ENCODE results near the gene MMP23B. TPM values are rescaled to one million over a fixed set of nuclear protein-coding genes. Genes with fewer than 3 reads are reported as not detected.

Gene MMP23B
- total and polyA plus RNA-seq, 2 of the 8 experiments (the other 6 are each of a cell fraction or from before 2014, with no cell fraction given), result 9.2 to 14.6 TPM

GRCh38 chr1:1664941-1665814 is 33.2 kb downstream of the MMP23B start:
- H4K91ac ChIP-seq (replicated peaks; ENCODE audit: insufficient read length, low read length), result no peak overlapping the region
- 95% methylated on average over 26 of the region's 27 CpGs; no CpG with 5 or more reads in 1 of the 2 experiments for WGBS, 2 experiments (ENCODE audit: extremely low coverage in 1 of 2, insufficient coverage in 1 of 2, insufficient read length in 1 of 2, insufficient replicate concordance in 2 of 2, low coverage in 1 of 2, low lambda C conversion rate in 2 of 2, missing lambda C conversion rate in 1 of 2)
- H4K8ac ChIP-seq (ENCODE audit: extremely low read depth, insufficient read depth, low read length), result no peak overlapping the region
- no peak overlapping the region for H3K4ac ChIP-seq (replicated peaks; ENCODE audit: insufficient read length, low read depth, low read length)
- no peak overlapping the region for H2BK12ac ChIP-seq (ENCODE audit: low read depth, low read length)
- no peak overlapping the region for H4K5ac ChIP-seq (ENCODE audit: insufficient read length, low read depth, low read length)
- H2BK120ac ChIP-seq (replicated peaks; ENCODE audit: low read depth, low read length), result no peak overlapping the region
- H3K27ac ChIP-seq (ENCODE audit: low read depth, low read length), result no peak overlapping the region
- peaks cover 0 to 22% (median 13%) of the 10 kb centered on the region in 4 experiments; a peak in 5 of 8 replicates for H3K36me3 ChIP-seq (ENCODE audit: control insufficient read depth in 2 of 4, insufficient read depth in 4 of 4, low read length in 3 of 4)
- TF ChIP-seq POLR2A (IDR thresholded peaks at IDR 0.05; ENCODE audit: control extremely low read depth in 1 of 2, low read depth in 2 of 2, low read length in 2 of 2) (peak in 1 of 2 experiments; percentile 18; a peak in 1 of 3 replicates), CEBPB (IDR thresholded peaks at IDR 0.05; ENCODE audit: low read depth, low read length) (no peak)
- FAIRE-seq (no peak), DNase-seq (ENCODE audit: low read depth in 1 of 2, low spot score in 2 of 2) (no peak)
- no peak overlapping the region for H2AFZ ChIP-seq (ENCODE audit: low read length)
- H2BK15ac ChIP-seq (ENCODE audit: low read length), result no peak overlapping the region
- H3K4me2 ChIP-seq (ENCODE audit: insufficient read depth in 1 of 2, low read depth in 2 of 2, low read length in 2 of 2), result no peak overlapping the region
- no peaks in the 10 kb centered on the region for H3K23me2 ChIP-seq (ENCODE audit: low read depth, low read length)
- ChIA-PET POLR2A (ENCODE audit: partially characterized antibody) (interaction anchor here (0.9 to 1.6 kb wide), 5 partner anchors 9 to 19 kb away, joined by 3 to 5 read pairs (median 4); no protein-coding TSS in a partner anchor), CTCF (ENCODE audit: partially characterized antibody) (interaction anchor here (0.5 to 2.2 kb wide), 13 partner anchors 11 to 401 kb away, joined by 3 to 10 read pairs (median 3); no protein-coding TSS in a partner anchor)
- no peaks in the 10 kb centered on the region for H3K9me3 ChIP-seq (ENCODE audit: insufficient read depth in 2 of 2, low read depth in 1 of 2, low read length in 1 of 2)
- H3K4me1 ChIP-seq (replicated peaks in 1 of 4; ENCODE audit: control insufficient read depth in 3 of 4, insufficient read depth in 4 of 4, low read length in 3 of 4), result no peaks in the 10 kb centered on the region
- no peak overlapping the region for H3K9ac ChIP-seq (replicated peaks in 1 of 4; ENCODE audit: extremely low read depth in 1 of 4, low read depth in 3 of 4, low read length in 3 of 4)
- H2BK20ac ChIP-seq (ENCODE audit: low read length), result no peak overlapping the region
- no peak overlapping the region for H3K18ac ChIP-seq (ENCODE audit: extremely low read depth, low read length)
- no peaks in the 10 kb centered on the region for H3K79me1 ChIP-seq (ENCODE audit: low read depth, low read length)
- peaks cover 0 to 5% of the 10 kb centered on the region in 2 experiments for H4K20me1 ChIP-seq (replicated peaks in 1 of 2; ENCODE audit: control insufficient read depth in 1 of 2, insufficient read depth in 2 of 2, low read length in 2 of 2)
- no peak overlapping the region for H3K56ac ChIP-seq (replicated peaks; ENCODE audit: insufficient read length, low read depth, low read length)
- H3K4me3 ChIP-seq (ENCODE audit: extremely low read depth in 1 of 4, insufficient read depth in 2 of 4, low read depth in 3 of 4, low read length in 4 of 4), result no peak overlapping the region
- no peak overlapping the region for H3K23ac ChIP-seq (ENCODE audit: insufficient read length)
- no peaks in the 10 kb centered on the region for H3K79me2 ChIP-seq (ENCODE audit: control insufficient read depth in 1 of 2, insufficient read depth in 2 of 2, low read length in 2 of 2)
- H2BK5ac ChIP-seq (ENCODE audit: low read depth, low read length), result no peak overlapping the region
- no peaks in the 10 kb centered on the region for H3K27me3 ChIP-seq (replicated peaks in 1 of 4; ENCODE audit: control insufficient read depth in 3 of 4, extremely low read depth in 1 of 4, insufficient read depth in 3 of 4, low read length in 3 of 4)
- H3K14ac ChIP-seq (ENCODE audit: insufficient read length), result no peak overlapping the region
- no peak overlapping the region for H2AK5ac ChIP-seq (ENCODE audit: low read depth, low read length)
